Stimulated activated CD8-positive, alpha-beta memory T cell treated with anti-CD3 and anti-CD28 coated beads, Interleukin-15, amount 100 ng/mL, for 48 hours (primary cell): Measurements from ENCODE around the gene FOXC2.

Experiments used
- DNase-seq, 2 donors: peaks; one replicate each; pipeline ENCODE4 v3.0.0-alpha.2; 2020; ENCODE audit warnings: low read depth in 2 of 2

Gene FOXC2

GRCh38 chr16:86614699-86615098 lies 48.1 kb downstream of the FOXC2 start:
- DNase-seq = no peak

DNA sequence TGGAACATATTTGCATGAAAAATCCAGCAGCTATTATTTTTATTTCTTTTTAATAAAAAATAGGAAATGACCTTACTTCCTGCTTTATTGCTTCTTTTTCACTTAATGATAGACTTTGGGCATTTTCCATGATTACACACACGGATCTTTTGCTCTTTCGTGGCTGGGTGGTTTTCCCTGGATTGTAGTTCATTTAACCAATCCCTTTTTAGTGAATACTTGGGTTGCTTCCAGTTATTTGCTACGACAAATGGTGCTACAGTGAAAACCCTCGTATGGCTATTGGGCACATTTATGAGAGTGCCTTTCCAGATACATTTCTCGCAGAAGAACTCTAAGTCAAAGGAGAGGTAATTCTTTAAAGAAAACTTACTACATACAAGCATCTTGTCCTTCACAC lies 50.3 kb downstream of the FOXC2 start:
- no peak for DNase-seq

GRCh38 chr16:86618431-86619238 lies 52.0 kb downstream of the FOXC2 start:
- no peak for DNase-seq
